SK-N-MC (cell line): ENCODE data around the gene PIK3R1.

Source experiments
- EZH2 ChIP-seq: fragments of 200-600 bp; sonication (generic); IDR thresholded peaks from one replicate; pipeline ENCODE4 v1.6.1; 2017; ENCODE audit warnings: antibody characterized with exemption
- POLR2AphosphoS5 ChIP-seq: IDR thresholded peaks from 2 replicates; pipeline ENCODE4 v1.6.1; 2012; ENCODE audit warnings: mild to moderate bottlenecking, low read depth, low read length, borderline replicate concordance

GRCh38 chr5:68341006-68341405, 125.5 kb downstream of the PIK3R1 start:
- TF ChIP-seq EZH2, result no peak
- no peak for TF ChIP-seq POLR2AphosphoS5
